ENCODE measurements around the gene ZMIZ1.

ZMIZ1 gene

GRCh38 chr10:79286318-79286951 is 217.7 kb downstream of the ZMIZ1 start:
- no peak overlapping the region for H3K56ac ChIP-seq (ENCODE audit: low read length)
- H3K9ac ChIP-seq (ENCODE audit: low read length): no peak overlapping the region
- H2AK5ac ChIP-seq (ENCODE audit: low read length): no peak overlapping the region
- DNase-seq: no peak
- no peak overlapping the region for H3K4me3 ChIP-seq (ENCODE audit: low read length)
- no peak overlapping the region for H3K27ac ChIP-seq (ENCODE audit: low read depth, low read length)
- no peaks in the 10 kb centered on the region for H3K4me1 ChIP-seq (ENCODE audit: control insufficient read depth, low read depth, low read length)
- H2BK15ac ChIP-seq (replicated peaks; ENCODE audit: low read depth): no peak overlapping the region
- peaks cover 2% of the 10 kb centered on the region for H3K36me3 ChIP-seq (ENCODE audit: control insufficient read depth, insufficient read depth, low read length)
- H3K4ac ChIP-seq (ENCODE audit: low read depth, low read length): no peak overlapping the region
- no peak overlapping the region for H2BK120ac ChIP-seq (ENCODE audit: low read depth, low read length)
- no peaks in the 10 kb centered on the region for H3K79me2 ChIP-seq (ENCODE audit: control insufficient read depth, insufficient read depth, low read length)
- H3K18ac ChIP-seq (ENCODE audit: low read length): no peak overlapping the region
- H3K23ac ChIP-seq (ENCODE audit: low read length): no peak overlapping the region
- H2BK5ac ChIP-seq (ENCODE audit: low read length): no peak overlapping the region
- WGBS (ENCODE audit: extremely low coverage, insufficient coverage, low lambda C conversion rate): no CpG with 5 or more reads among the region's 23 CpGs
- H3K79me1 ChIP-seq (ENCODE audit: low read length): no peaks in the 10 kb centered on the region
- no peak overlapping the region for H4K8ac ChIP-seq (ENCODE audit: low read depth, low read length)
- H3K27me3 ChIP-seq (ENCODE audit: insufficient read depth, low read length, poor library complexity): no peaks in the 10 kb centered on the region
- no peak overlapping the region for H3K4me2 ChIP-seq (ENCODE audit: low read length)
- H4K5ac ChIP-seq (ENCODE audit: low read length): no peak overlapping the region

- Histone ChIP-seq H3K56ac (ENCODE audit: low read length) (no peak overlapping the region), H3K36me3 (ENCODE audit: control insufficient read depth, insufficient read depth, low read length) (no peaks in the 10 kb centered on the region), H3K18ac (ENCODE audit: low read length) (no peak overlapping the region), H2BK5ac (ENCODE audit: low read length) (no peak overlapping the region), H4K5ac (ENCODE audit: low read length) (no peak overlapping the region), H2BK120ac (ENCODE audit: low read depth, low read length) (no peak overlapping the region), H3K27me3 (ENCODE audit: insufficient read depth, low read length, poor library complexity) (no peaks in the 10 kb centered on the region), H3K27ac (ENCODE audit: low read depth, low read length) (no peak overlapping the region), H2BK15ac (replicated peaks; ENCODE audit: low read depth) (no peak overlapping the region), H3K23ac (ENCODE audit: low read length) (no peak overlapping the region), H3K79me2 (ENCODE audit: control insufficient read depth, insufficient read depth, low read length) (no peaks in the 10 kb centered on the region), H3K4me2 (ENCODE audit: low read length) (no peak overlapping the region), H3K79me1 (ENCODE audit: low read length) (no peaks in the 10 kb centered on the region), H4K8ac (ENCODE audit: low read depth, low read length) (no peak overlapping the region), H2AK5ac (ENCODE audit: low read length) (no peak overlapping the region), H3K9ac (ENCODE audit: low read length) (no peak overlapping the region), H3K4me1 (ENCODE audit: control insufficient read depth, low read depth, low read length) (no peaks in the 10 kb centered on the region), H3K4ac (ENCODE audit: low read depth, low read length) (no peak overlapping the region), H3K4me3 (ENCODE audit: low read length) (no peak overlapping the region)
- no peak for DNase-seq
- no CpG with 5 or more reads among the region's 15 CpGs for WGBS (ENCODE audit: extremely low coverage, insufficient coverage, low lambda C conversion rate)
Measured at GRCh38 chr10:79287973-79288723, 219.4 kb downstream of the ZMIZ1 start.

GRCh38 chr10:79289801-79290200 is 221.0 kb downstream of the ZMIZ1 start:
- Histone ChIP-seq H3K27me3 (ENCODE audit: insufficient read depth, low read length, poor library complexity) (no peaks in the 10 kb centered on the region), H3K4ac (ENCODE audit: low read depth, low read length) (no peak overlapping the region), H4K5ac (ENCODE audit: low read length) (no peak overlapping the region), H3K4me3 (ENCODE audit: low read length) (no peak overlapping the region), H3K27ac (ENCODE audit: low read depth, low read length) (no peak overlapping the region), H3K56ac (ENCODE audit: low read length) (no peak overlapping the region), H3K4me2 (ENCODE audit: low read length) (no peak overlapping the region), H2BK5ac (ENCODE audit: low read length) (no peak overlapping the region), H2BK120ac (ENCODE audit: low read depth, low read length) (no peak overlapping the region), H3K36me3 (ENCODE audit: control insufficient read depth, insufficient read depth, low read length) (peaks cover 6% of the 10 kb centered on the region), H3K23ac (ENCODE audit: low read length) (no peak overlapping the region), H2AK5ac (ENCODE audit: low read length) (no peak overlapping the region), H4K8ac (ENCODE audit: low read depth, low read length) (no peak overlapping the region), H3K79me1 (ENCODE audit: low read length) (no peaks in the 10 kb centered on the region), H3K4me1 (ENCODE audit: control insufficient read depth, low read depth, low read length) (no peaks in the 10 kb centered on the region), H3K79me2 (ENCODE audit: control insufficient read depth, insufficient read depth, low read length) (no peaks in the 10 kb centered on the region), H3K18ac (ENCODE audit: low read length) (no peak overlapping the region), H3K9ac (ENCODE audit: low read length) (no peak overlapping the region), H2BK15ac (replicated peaks; ENCODE audit: low read depth) (no peak overlapping the region)
- DNase-seq: no peak
- no CpG with 5 or more reads among the region's 6 CpGs for WGBS (ENCODE audit: extremely low coverage, insufficient coverage, low lambda C conversion rate)

GRCh38 chr10:79292026-79292766 is 223.4 kb downstream of the ZMIZ1 start:
- H2BK15ac ChIP-seq (replicated peaks; ENCODE audit: low read depth): no peak overlapping the region
- H3K56ac ChIP-seq (ENCODE audit: low read length): no peak overlapping the region
- H3K4me1 ChIP-seq (ENCODE audit: control insufficient read depth, low read depth, low read length): no peaks in the 10 kb centered on the region
- H4K8ac ChIP-seq (ENCODE audit: low read depth, low read length): no peak overlapping the region
- WGBS (ENCODE audit: extremely low coverage, insufficient coverage, low lambda C conversion rate): no CpG with 5 or more reads among the region's 14 CpGs
- H3K18ac ChIP-seq (ENCODE audit: low read length): no peak overlapping the region
- H3K4me2 ChIP-seq (ENCODE audit: low read length): no peak overlapping the region
- H3K23ac ChIP-seq (ENCODE audit: low read length): no peak overlapping the region
- no peaks in the 10 kb centered on the region for H3K79me2 ChIP-seq (ENCODE audit: control insufficient read depth, insufficient read depth, low read length)
- DNase-seq: no peak
- H3K27me3 ChIP-seq (ENCODE audit: insufficient read depth, low read length, poor library complexity): no peaks in the 10 kb centered on the region
- H3K4me3 ChIP-seq (ENCODE audit: low read length): no peak overlapping the region
- no peak overlapping the region for H2BK120ac ChIP-seq (ENCODE audit: low read depth, low read length)
- no peak overlapping the region for H3K9ac ChIP-seq (ENCODE audit: low read length)
- no peak overlapping the region for H4K5ac ChIP-seq (ENCODE audit: low read length)
- no peak overlapping the region for H2BK5ac ChIP-seq (ENCODE audit: low read length)
- no peak overlapping the region for H3K4ac ChIP-seq (ENCODE audit: low read depth, low read length)
- no peak overlapping the region for H3K27ac ChIP-seq (ENCODE audit: low read depth, low read length)
- H3K79me1 ChIP-seq (ENCODE audit: low read length): no peaks in the 10 kb centered on the region
- H3K36me3 ChIP-seq (ENCODE audit: control insufficient read depth, insufficient read depth, low read length): peaks cover 19% of the 10 kb centered on the region
- H2AK5ac ChIP-seq (ENCODE audit: low read length): no peak overlapping the region

- no peak overlapping the region for H3K56ac ChIP-seq (ENCODE audit: low read length)
- H3K79me2 ChIP-seq (ENCODE audit: control insufficient read depth, insufficient read depth, low read length): no peaks in the 10 kb centered on the region
- peaks cover 19% of the 10 kb centered on the region for H3K36me3 ChIP-seq (ENCODE audit: control insufficient read depth, insufficient read depth, low read length)
- WGBS (ENCODE audit: extremely low coverage, insufficient coverage, low lambda C conversion rate): no CpG with 5 or more reads among the region's 24 CpGs
- DNase-seq: peak; percentile 67
- no peak overlapping the region for H4K8ac ChIP-seq (ENCODE audit: low read depth, low read length)
- H3K4me3 ChIP-seq (ENCODE audit: low read length): no peak overlapping the region
- no peak overlapping the region for H3K18ac ChIP-seq (ENCODE audit: low read length)
- no peak overlapping the region for H3K9ac ChIP-seq (ENCODE audit: low read length)
- no peak overlapping the region for H2AK5ac ChIP-seq (ENCODE audit: low read length)
- H2BK15ac ChIP-seq (replicated peaks; ENCODE audit: low read depth): no peak overlapping the region
- no peaks in the 10 kb centered on the region for H3K79me1 ChIP-seq (ENCODE audit: low read length)
- H3K4me2 ChIP-seq (ENCODE audit: low read length): no peak overlapping the region
- H2BK120ac ChIP-seq (ENCODE audit: low read depth, low read length): no peak overlapping the region
- H3K23ac ChIP-seq (ENCODE audit: low read length): no peak overlapping the region
- H3K4ac ChIP-seq (ENCODE audit: low read depth, low read length): no peak overlapping the region
- H4K5ac ChIP-seq (ENCODE audit: low read length): no peak overlapping the region
- no peak overlapping the region for H2BK5ac ChIP-seq (ENCODE audit: low read length)
- H3K27ac ChIP-seq (ENCODE audit: low read depth, low read length): no peak overlapping the region
- no peaks in the 10 kb centered on the region for H3K4me1 ChIP-seq (ENCODE audit: control insufficient read depth, low read depth, low read length)
- no peaks in the 10 kb centered on the region for H3K27me3 ChIP-seq (ENCODE audit: insufficient read depth, low read length, poor library complexity)
Measured at GRCh38 chr10:79292891-79293746, 224.4 kb downstream of the ZMIZ1 start.

Measured in mesendoderm (in vitro differentiated cells).